ENCODE data around the gene USP17L30. TPM values are rescaled to one million over a fixed set of nuclear protein-coding genes. Genes with fewer than 3 reads are reported as not detected.

USP17L30 gene
- polyA plus RNA-seq, 4 donors, result not detected

Other genes with a start within 250 kb of the USP17L30 start
- not detected for gene FAM90A26, start 192.7 kb upstream of the USP17L30 start, polyA plus RNA-seq
- not detected for gene USP17L10, start 152.5 kb upstream of the USP17L30 start, polyA plus RNA-seq
- not detected for gene USP17L11, start 147.7 kb upstream of the USP17L30 start, polyA plus RNA-seq
- not detected for gene USP17L12, start 143.0 kb upstream of the USP17L30 start, polyA plus RNA-seq
- gene USP17L13, start 138.2 kb upstream of the USP17L30 start, polyA plus RNA-seq, result not detected
- gene USP17L15, start 128.7 kb upstream of the USP17L30 start, polyA plus RNA-seq, result not detected
- not detected for gene USP17L17, start 119.2 kb upstream of the USP17L30 start, polyA plus RNA-seq
- not detected for gene USP17L18, start 114.5 kb upstream of the USP17L30 start, polyA plus RNA-seq
- not detected for gene USP17L19, start 109.8 kb upstream of the USP17L30 start, polyA plus RNA-seq
- gene USP17L20, start 105.0 kb upstream of the USP17L30 start, polyA plus RNA-seq, result not detected
- gene USP17L21, start 100.3 kb upstream of the USP17L30 start, polyA plus RNA-seq, result not detected
- not detected for gene USP17L22, start 95.5 kb upstream of the USP17L30 start, polyA plus RNA-seq
- not detected for gene USP17L24, start 38.0 kb upstream of the USP17L30 start, polyA plus RNA-seq
- gene USP17L25, start 33.2 kb upstream of the USP17L30 start, polyA plus RNA-seq, result not detected
- not detected for gene USP17L26, start 28.5 kb upstream of the USP17L30 start, polyA plus RNA-seq
- not detected for gene USP17L5, start 23.7 kb upstream of the USP17L30 start, polyA plus RNA-seq
- gene USP17L27, start 19.0 kb upstream of the USP17L30 start, polyA plus RNA-seq, result not detected
- gene USP17L28, start 14.2 kb upstream of the USP17L30 start, polyA plus RNA-seq, result not detected
- not detected for gene USP17L29, start 9.5 kb upstream of the USP17L30 start, polyA plus RNA-seq
- gene DEFB131A, start 81.3 kb downstream of the USP17L30 start, polyA plus RNA-seq, result not detected

All from small intestine (tissue), 4 donors.